Caco-2 (cell line): ENCODE results near the gene KLHL8. TPM values are rescaled to one million over a fixed set of nuclear protein-coding genes. Genes with fewer than 3 reads are reported as not detected.

Experiments used
- BruUV-seq: library from RNA; stranded (reverse); fragments of 400-500 nt; replicated peaks from 2 replicates; lab custom pipeline; 2021; lab: Mats Ljungman, UMichigan
- CTCF ChIA-PET: fragments of 300-600 bp; sonication (Branson Sonifier 250); formaldehyde crosslinking; loops from one replicate; lab custom pipeline; 2022; ENCODE audit warnings: antibody characterized with exemption; lab: Charles Lee
- POLR2A ChIA-PET: fragments of 300-600 bp; sonication (Branson Sonifier 250); formaldehyde crosslinking; loops from one replicate; lab custom pipeline; 2022; ENCODE audit warnings: antibody characterized with exemption; lab: Charles Lee
- DNase-seq, 2 experiments: peaks; one replicate each; pipeline versions ENCODE4 v3.0.0 to v3.0.0-alpha.2; 2020 to 2022
- H3K27me3 ChIP-seq: replicated peaks from 2 replicates; pipeline ENCODE4 v1.6.0; 2011; ENCODE audit warnings: low read length; ENCODE audit not compliant: control insufficient read depth, insufficient read depth
- H3K36me3 ChIP-seq: 2 replicates; pipeline ENCODE4 v1.5.1; 2011; ENCODE audit warnings: low read length; ENCODE audit not compliant: control insufficient read depth, insufficient read depth
- H3K4me1 ChIP-seq: fragments of 250-450 bp; sonication (Bioruptor Pico); 2 replicates; pipeline ENCODE4 v1.5.1; 2020; ENCODE audit warnings: mild to moderate bottlenecking
- H3K4me3 ChIP-seq: 2 replicates; pipeline ENCODE4 v1.5.1; 2011; ENCODE audit warnings: low read depth, mild to moderate bottlenecking, control low read depth, low read length
- H3K9me3 ChIP-seq: fragments of 250-450 bp; sonication (Bioruptor Pico); 2 replicates; pipeline ENCODE4 v1.5.1; 2020; ENCODE audit warnings: mild to moderate bottlenecking, moderate library complexity
- H3K27ac Mint-ChIP-seq: one replicate; pipeline ENCODE4 v1.8.0; 2022; ENCODE audit warnings: mixed read lengths; ENCODE audit not compliant: unreplicated experiment
- H3K27me3 Mint-ChIP-seq: one replicate; pipeline ENCODE4 v1.8.0; 2022; ENCODE audit warnings: mixed read lengths; ENCODE audit not compliant: insufficient read depth, unreplicated experiment
- H3K36me3 Mint-ChIP-seq: one replicate; pipeline ENCODE4 v1.8.0; 2022; ENCODE audit warnings: mild to moderate bottlenecking, mixed read lengths; ENCODE audit not compliant: insufficient read depth, unreplicated experiment
- H3K4me1 Mint-ChIP-seq: one replicate; pipeline ENCODE4 v1.8.0; 2022; ENCODE audit warnings: low read depth, mixed read lengths; ENCODE audit not compliant: unreplicated experiment
- H3K4me3 Mint-ChIP-seq: one replicate; pipeline ENCODE4 v1.8.0; 2022; ENCODE audit warnings: mild to moderate bottlenecking, moderate library complexity, mixed read lengths; ENCODE audit not compliant: unreplicated experiment
- H3K9me3 Mint-ChIP-seq: one replicate; pipeline ENCODE4 v1.8.0; 2022; ENCODE audit warnings: mixed read lengths; ENCODE audit not compliant: unreplicated experiment
- CTCF ChIP-seq, 2 experiments: fragments of 200-600 bp in 1 of 2; IDR thresholded peaks; 1 replicate in 1 of 2; 2 replicates in 1 of 2; pipeline versions ENCODE4 v1.5.1 to v1.8.0; 2011 to 2022; ENCODE audit warnings: antibody characterized with exemption in 1 of 2, control low read depth in 1 of 2, inconsistent platforms in 1 of 2, low read depth in 1 of 2, low read length in 1 of 2, mild to moderate bottlenecking in 1 of 2, moderate library complexity in 1 of 2; ENCODE audit not compliant: insufficient read depth in 1 of 2, severe bottlenecking in 1 of 2, unreplicated experiment in 1 of 2
- intact Hi-C: fragments of 100-400 bp; cut with micrococcal nuclease; formaldehyde crosslinking; loops from one replicate; pipeline ENCODE4 v1.10.0; 2022; ENCODE audit not compliant: unreplicated experiment
- total RNA-seq: library from RNA; stranded (reverse); gene quantifications from 2 replicates; pipeline ENCODE4 v1.2.3, GENCODE V29; 2022

KLHL8 gene
- total RNA-seq, 1 experiment from 2014 or later: 27.7 TPM

- H3K27ac Mint-ChIP-seq: no peak overlapping the region
- DNase-seq: no peak
- no TSS peak for BruUV-seq
- no peaks in the 10 kb centered on the region for H3K27me3 ChIP-seq
- TF ChIP-seq CTCF (IDR thresholded peaks at IDR 0.05; ENCODE audit: insufficient read depth in 1 of 2, low read depth in 1 of 2, low read length in 1 of 2, severe bottlenecking in 1 of 2, unreplicated experiment in 1 of 2): no peak
- no peaks in the 10 kb centered on the region for H3K4me1 ChIP-seq
- ChIA-PET POLR2A (no interaction called here), CTCF (no interaction called here)
- intact Hi-C loops: no loop called here
- H3K4me3 ChIP-seq: no peak overlapping the region
- peaks cover 9% of the 10 kb centered on the region for H3K9me3 Mint-ChIP-seq
- H3K4me1 Mint-ChIP-seq: no peaks in the 10 kb centered on the region
- H3K27me3 Mint-ChIP-seq: no peaks in the 10 kb centered on the region
- H3K36me3 Mint-ChIP-seq: no peaks in the 10 kb centered on the region
- 0 out of 2 replicates have a peak, but pooled peaks cover 4% of the 10 kb centered on the region for H3K9me3 ChIP-seq
- H3K4me3 Mint-ChIP-seq: no peak overlapping the region
- H3K36me3 ChIP-seq: no peaks in the 10 kb centered on the region
These were observed 30.7 kb upstream of the KLHL8 start for GRCh38 chr4:87251106-87251505.

DNA sequence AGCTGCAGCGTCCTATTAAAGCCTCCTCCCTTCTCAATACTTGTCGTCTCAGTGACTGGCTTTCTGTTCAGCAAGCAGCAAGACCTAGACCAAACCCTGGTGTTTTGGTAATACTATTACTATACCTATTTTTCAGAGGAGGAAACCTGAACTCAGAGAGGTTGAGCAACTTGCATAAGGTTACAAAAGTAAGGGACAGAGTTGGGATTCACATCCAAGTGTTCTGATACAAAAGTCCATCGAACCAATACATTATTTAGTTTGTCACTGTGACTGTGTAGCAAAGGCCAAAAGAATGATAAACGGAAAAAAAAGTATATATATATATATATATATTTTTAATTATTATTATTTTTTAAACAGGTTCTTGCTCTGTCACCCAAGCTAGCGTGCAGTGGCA, 29.9 kb upstream of the KLHL8 start:
- BruUV-seq: no TSS peak
- CTCF ChIA-PET: no interaction called here

DNA sequence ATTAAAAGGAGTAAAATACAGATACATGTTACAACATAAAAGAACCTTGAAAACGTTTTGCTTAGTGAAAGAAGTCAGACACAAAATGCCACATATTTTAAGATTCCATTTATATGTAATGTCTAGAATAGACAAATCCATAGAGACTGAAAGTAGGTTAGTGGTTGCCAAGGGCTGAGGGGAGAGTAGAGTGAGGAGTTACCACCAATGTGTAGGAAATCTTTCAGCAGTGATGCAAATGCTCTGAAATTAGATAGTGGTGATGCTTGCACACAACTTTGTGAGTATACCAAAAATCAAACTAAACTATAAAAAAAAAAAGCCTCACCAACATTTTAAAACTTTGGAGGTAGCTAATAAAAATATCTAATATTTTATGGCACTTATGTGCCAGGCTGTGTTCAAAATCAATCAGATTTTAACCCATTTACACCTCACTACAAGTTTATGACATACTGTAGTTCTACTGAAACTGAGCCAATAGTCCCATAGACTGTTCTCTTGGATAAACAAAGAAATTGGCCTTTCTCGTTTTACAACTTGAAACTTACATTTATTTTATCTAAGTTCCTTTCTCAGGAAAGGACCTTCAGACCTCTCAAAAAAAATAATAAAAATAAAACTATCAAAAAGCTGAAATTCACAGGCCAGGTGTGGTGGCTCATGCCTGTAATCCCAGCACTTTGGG, 29.1 kb upstream of the KLHL8 start:
- POLR2A ChIA-PET: interaction anchor here (0.6 kb wide), 1 partner anchor 882 kb away, joined by 3 read pairs; no protein-coding TSS in a partner anchor
- Histone ChIP-seq H3K4me3 (no peak overlapping the region), H3K27me3 (no peaks in the 10 kb centered on the region), H3K9me3 (no peaks in the 10 kb centered on the region), H3K4me1 (no peaks in the 10 kb centered on the region), H3K36me3 (no peaks in the 10 kb centered on the region)
- intact Hi-C loops: no loop called here
- H3K36me3 Mint-ChIP-seq: no peaks in the 10 kb centered on the region
- CTCF ChIA-PET: no interaction called here
- no peaks in the 10 kb centered on the region for H3K27me3 Mint-ChIP-seq
- BruUV-seq: no TSS peak
- no peak overlapping the region for H3K4me3 Mint-ChIP-seq
- DNase-seq: no peak
- no peaks in the 10 kb centered on the region for H3K4me1 Mint-ChIP-seq
- H3K9me3 Mint-ChIP-seq: peaks cover 7% of the 10 kb centered on the region
- H3K27ac Mint-ChIP-seq: no peak overlapping the region
- TF ChIP-seq CTCF (IDR thresholded peaks at IDR 0.05; ENCODE audit: insufficient read depth in 1 of 2, low read depth in 1 of 2, low read length in 1 of 2, severe bottlenecking in 1 of 2, unreplicated experiment in 1 of 2): no peak

More for the DNA sequence above, 29.9 kb upstream of the KLHL8 start:
- no peak overlapping the region for H3K4me3 Mint-ChIP-seq
- Histone ChIP-seq H3K36me3 (no peaks in the 10 kb centered on the region), H3K4me1 (no peaks in the 10 kb centered on the region), H3K9me3 (no peaks in the 10 kb centered on the region), H3K4me3 (no peak overlapping the region), H3K27me3 (no peaks in the 10 kb centered on the region)
- peaks cover 1% of the 10 kb centered on the region for H3K9me3 Mint-ChIP-seq
- POLR2A ChIA-PET: no interaction called here
- no peaks in the 10 kb centered on the region for H3K4me1 Mint-ChIP-seq
- DNase-seq: no peak
- H3K27ac Mint-ChIP-seq: no peak overlapping the region
- no peaks in the 10 kb centered on the region for H3K27me3 Mint-ChIP-seq
- no peak for TF ChIP-seq CTCF (IDR thresholded peaks at IDR 0.05; ENCODE audit: insufficient read depth in 1 of 2, low read depth in 1 of 2, low read length in 1 of 2, severe bottlenecking in 1 of 2, unreplicated experiment in 1 of 2)
- H3K36me3 Mint-ChIP-seq: no peaks in the 10 kb centered on the region
- intact Hi-C loops: no loop called here
